Femur (tissue), 1 donor: ENCODE results near the gene TTLL5.
"Not testable (repeated sequence)": the region's sequence is repeated elsewhere in the genome, so short reads cannot be mapped to it uniquely, and the experiment has no call there.

Source experiments
- DNase-seq: peaks from one replicate; pipeline ENCODE4 v3.0.0-alpha.2; 2017

The TTLL5 gene

GRCh38 chr14:75650253-75651058 lies 10.6 kb upstream of the TTLL5 start:
- DNase-seq, result no peak

GRCh38 chr14:75653563-75653962 lies 7.5 kb upstream of the TTLL5 start:
- no peak for DNase-seq

GRCh38 chr14:75654127-75654732 lies 6.8 kb upstream of the TTLL5 start:
- peak; percentile 84 for DNase-seq

DNA sequence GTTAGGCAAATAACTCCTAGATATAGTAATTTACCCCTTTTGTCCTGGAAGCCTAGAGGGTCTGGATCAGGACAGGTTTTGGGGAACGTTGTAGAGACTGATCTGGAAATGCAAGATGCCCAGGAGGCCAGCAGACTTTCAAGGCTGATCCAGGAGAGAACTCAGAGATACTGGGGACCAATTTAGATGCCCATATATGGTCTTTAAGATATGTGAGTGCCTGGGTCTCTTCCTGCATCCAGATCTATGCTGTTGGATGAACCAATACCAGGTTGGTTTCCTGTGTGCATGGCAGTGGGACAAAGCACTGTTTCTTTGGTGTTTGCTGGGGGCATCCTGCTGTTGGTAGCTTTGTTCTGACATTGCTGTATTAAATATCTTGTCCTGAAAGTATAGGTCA lies 5.8 kb upstream of the TTLL5 start:
- DNase-seq, result no peak

- no peak for DNase-seq
Observed at GRCh38 chr14:75657331-75657730, 3.7 kb upstream of the TTLL5 start.

GRCh38 chr14:75658957-75659356 lies 2.1 kb upstream of the TTLL5 start:
- no peak for DNase-seq

DNA sequence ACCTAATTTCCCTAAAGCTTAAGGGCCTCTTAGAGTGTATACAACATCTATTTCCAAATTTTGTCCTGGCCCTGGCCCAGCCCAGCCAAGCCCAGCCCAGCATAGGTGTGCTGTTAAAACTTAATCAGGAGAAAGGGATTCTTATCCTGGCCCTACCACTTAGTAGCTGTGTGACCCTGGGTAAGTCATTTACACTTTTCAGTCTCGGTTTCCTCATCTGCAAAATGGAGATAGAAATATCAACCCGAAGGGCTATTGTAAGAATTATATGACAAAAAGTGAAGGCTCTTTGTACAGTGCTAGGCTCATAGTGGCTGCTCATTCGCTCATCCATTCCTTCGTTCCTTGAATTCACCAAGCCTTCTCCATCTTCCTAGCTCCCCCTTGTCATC lies 812 bp upstream of the TTLL5 start:
- no peak for DNase-seq

DNA sequence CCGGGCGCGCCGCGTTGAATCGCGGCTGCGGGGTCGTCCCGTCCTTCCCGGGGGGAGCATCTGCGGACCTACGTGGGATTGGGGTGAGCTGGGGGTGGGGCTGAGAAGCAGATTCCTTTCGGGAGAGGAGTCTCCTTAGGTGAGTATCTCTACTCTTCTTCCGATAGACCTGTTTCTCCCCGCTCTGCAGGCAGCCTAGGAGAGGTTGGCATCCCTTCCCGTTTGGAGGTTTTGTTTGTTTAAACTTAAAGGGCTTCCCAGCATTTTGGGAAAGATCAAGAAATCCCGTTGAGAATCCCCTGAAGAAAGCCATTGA lies 411 bp downstream of the TTLL5 start:
- no peak for DNase-seq

DNA sequence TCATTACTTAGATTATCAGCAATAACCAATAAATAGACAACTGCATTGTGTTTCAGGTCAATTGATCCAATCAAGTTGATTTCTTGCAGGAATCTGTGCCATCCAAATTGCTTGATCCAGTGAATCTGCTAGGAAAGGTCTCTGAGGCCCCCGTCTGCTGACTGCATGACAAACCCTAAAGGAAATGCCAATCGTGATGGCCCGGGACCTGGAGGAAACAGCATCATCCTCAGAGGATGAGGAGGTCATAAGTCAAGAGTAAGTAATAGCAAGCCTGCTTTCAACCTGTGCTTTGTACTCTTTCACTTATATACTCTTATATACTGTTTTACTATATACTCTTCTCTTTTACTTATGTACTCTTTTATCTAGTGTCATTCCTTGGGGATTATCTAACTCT lies 1.9 kb downstream of the TTLL5 start:
- no peak for DNase-seq

- no peak for DNase-seq
Observed at GRCh38 chr14:75667099-75667765, 6.2 kb downstream of the TTLL5 start.

GRCh38 chr14:75672605-75673192 lies 11.7 kb downstream of the TTLL5 start:
- DNase-seq, result no peak

DNA sequence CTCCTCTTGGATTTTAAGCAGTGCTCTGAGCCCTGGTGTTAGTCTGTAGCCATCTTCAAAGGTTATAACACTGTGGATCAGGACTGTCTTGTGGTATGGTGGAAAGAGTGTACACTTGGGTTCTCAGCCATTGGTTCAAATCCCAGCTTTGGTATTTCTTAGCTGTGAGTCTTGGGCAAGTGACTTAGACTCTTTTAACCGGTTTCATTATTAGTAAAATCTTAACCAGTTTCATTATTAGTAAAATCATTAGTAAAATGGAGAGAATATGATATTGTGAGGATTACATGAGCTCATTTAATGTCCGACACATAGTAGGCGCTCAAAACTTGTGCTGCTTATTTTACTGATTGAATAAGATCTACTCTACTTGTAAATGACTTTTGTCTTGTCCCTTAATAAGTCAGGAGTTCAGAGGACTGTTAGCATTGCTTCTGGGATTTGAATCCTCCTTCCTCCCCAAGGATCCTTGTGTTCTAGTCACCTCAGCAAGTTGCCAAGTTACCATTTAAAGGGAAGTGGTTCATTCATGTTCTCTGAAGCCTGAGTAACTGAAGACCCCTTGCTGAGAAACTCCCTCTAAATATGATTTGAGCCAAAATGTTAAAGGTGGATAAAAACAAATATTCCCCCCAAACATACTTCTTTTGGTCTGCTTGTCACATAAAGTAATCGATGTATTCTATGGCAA lies 12.4 kb downstream of the TTLL5 start:
- no peak for DNase-seq

DNA sequence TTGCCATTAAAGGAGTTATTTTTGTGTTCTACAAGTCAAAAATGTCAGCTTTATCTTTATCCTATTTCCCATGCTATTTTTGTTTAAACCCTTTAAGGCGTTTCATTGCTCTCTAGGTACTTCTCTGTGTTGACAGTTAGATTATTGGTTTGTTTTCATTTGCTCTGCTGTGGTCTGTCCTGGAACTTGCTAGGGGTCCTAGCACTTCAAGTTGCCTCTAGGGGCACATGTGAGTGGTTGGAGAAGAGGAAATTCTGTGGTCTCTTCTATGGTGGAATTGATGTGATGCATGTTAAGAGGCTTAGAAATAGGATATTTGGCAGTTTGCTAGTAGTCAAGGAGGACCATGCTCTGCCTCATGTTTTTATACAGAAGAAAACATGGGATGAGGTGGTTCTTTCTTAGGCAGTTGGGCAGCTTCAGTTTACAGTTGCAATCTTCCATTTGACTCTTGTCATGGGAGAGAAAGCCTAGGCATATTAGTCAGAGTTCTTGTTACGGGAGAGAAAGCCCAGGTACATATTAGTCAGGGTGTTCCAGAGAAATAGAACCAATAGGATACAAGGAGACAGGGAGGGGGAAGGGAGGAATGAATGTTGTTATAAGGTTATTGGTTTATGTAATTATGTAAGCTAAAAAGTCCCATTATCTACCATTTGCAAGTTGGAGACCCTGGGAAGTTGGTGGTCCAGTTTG lies 14.4 kb downstream of the TTLL5 start:
- no peak for DNase-seq

- no peak for DNase-seq
Observed at GRCh38 chr14:75685910-75686309, 24.9 kb downstream of the TTLL5 start.

DNA sequence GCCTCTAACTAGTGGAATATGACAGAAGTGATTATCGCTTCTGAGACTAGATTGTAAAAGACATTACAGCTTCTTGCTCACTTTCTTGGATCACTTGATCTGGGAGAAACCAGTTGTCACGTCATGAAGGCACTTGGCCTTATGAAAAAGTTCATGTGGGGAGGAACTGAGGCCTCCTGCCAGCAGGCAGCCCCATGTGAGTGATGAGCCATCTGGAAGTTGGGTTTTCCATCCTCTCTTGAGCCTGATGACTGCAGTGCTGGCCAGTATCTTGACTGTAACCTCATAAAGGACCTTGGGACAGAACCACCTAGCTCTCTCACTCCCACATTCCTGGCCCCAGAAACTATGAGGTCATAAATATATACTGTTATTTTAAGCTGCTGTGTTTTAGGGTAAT lies 28.0 kb downstream of the TTLL5 start:
- peak; percentile 79 for DNase-seq

DNA sequence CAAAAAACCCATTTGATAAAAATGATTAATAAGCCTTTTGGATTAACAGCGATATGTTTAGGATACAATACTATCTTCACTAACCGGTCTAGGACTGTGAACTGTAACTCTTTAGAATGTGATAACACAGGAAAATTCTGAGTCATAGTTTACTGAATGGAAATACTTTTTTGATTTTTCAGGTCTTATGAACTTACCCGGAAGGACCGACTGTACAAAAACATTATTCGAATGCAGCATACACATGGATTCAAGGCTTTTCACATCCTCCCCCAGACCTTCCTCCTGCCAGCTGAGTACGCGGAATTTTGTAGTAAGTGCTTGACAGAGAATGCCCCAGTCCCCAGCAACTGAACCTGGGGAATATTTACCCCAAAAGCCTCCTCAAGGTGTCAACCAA lies 29.0 kb downstream of the TTLL5 start:
- no peak for DNase-seq

DNA sequence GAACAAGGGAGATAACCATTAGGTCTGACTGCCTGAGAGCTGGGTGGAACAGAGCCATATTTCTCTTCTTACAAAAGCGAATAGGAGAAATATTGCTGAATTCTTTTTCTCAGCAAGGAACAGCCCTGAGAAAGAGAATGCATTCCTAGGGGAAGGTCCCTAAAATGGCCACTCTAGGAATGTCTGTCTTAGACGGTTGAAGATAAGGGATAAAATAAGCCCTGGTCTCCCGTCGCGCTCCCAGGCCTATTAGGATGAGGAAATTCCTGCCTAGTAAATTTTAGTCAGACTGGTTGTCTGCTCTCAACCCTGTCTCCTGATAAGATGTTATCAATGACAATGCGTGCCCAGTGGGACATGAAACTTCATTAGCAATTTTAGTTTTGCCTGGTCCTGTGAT lies 34.0 kb downstream of the TTLL5 start:
- not testable (repeated sequence) for DNase-seq

DNA sequence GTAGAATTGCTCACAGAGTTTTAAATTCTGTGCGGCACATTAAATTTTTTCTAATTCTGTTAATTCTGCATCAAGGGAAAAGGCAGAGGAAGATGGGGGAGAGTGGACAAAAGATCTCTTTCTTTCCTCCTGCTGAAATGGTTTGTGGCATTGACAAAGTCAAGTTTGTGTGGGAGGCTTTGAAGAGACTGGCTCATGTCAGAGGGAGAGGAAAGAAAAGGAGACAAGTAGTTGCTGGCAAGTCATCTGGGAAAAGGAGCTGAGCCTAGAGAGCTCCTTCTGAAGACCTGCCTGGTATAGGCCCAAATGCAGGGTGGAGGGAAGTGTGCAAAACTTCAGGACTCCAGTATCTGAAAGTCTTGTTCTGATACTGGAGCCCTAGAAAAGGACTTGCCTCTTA lies 36.3 kb downstream of the TTLL5 start:
- no peak for DNase-seq

- DNase-seq, result no peak
Observed at GRCh38 chr14:75697918-75698317, 36.9 kb downstream of the TTLL5 start.

DNA sequence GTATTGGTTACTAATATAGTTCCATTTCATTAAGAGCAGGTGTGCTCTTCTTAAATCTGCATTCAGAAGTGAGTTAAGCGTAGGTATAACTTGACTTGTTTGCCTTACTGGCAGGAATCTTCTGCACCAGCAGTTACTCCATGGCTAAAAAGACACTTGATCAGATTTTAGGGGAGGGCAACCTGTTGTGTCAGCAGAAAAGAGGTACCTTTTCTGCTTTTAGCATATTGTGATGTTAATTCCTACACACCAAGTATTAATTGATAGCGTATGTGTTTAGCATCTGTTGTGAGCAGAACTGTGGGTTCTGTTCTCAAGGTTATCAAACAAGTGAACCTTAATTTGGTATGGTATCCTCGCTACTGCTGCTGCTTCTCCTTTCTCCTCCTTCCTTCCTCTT lies 38.3 kb downstream of the TTLL5 start:
- no peak for DNase-seq

GRCh38 chr14:75700295-75700694 lies 39.2 kb downstream of the TTLL5 start:
- DNase-seq, result no peak

DNA sequence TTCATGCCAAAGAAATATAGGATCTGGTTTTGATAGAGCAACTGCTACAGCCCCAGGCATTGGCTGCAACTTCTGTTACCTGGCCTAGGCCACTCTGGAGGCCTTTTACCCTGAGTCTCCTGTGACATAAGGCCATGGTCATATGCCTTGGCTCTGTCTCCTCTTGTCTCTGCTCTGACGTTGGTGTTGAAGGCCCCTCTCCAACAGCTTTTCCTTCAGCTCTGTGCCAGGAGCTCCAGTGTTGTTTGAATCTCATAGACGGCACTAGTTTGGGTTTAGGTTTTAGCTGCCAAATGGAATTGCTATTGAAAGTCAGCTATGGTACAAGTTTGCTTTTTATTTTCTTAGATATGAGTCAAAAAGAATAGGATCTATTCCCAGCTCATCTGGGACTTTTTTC lies 41.1 kb downstream of the TTLL5 start:
- DNase-seq, result peak; percentile 59
